NOMO-1 (cell line): ENCODE results near the gene SLC22A23.

ENCODE experiments used
- DNase-seq, 2 experiments: peaks; one replicate each; lab custom pipeline; 2025; ENCODE audit not compliant: unreplicated experiment in 2 of 2; lab: John Stamatoyannopoulos, UW

The SLC22A23 gene

GRCh38 chr6:3373597-3374203 lies 83.2 kb downstream of the SLC22A23 start:
- DNase-seq: no peak

- no peak for DNase-seq
These were observed 83.8 kb downstream of the SLC22A23 start for GRCh38 chr6:3372912-3373554.

DNA sequence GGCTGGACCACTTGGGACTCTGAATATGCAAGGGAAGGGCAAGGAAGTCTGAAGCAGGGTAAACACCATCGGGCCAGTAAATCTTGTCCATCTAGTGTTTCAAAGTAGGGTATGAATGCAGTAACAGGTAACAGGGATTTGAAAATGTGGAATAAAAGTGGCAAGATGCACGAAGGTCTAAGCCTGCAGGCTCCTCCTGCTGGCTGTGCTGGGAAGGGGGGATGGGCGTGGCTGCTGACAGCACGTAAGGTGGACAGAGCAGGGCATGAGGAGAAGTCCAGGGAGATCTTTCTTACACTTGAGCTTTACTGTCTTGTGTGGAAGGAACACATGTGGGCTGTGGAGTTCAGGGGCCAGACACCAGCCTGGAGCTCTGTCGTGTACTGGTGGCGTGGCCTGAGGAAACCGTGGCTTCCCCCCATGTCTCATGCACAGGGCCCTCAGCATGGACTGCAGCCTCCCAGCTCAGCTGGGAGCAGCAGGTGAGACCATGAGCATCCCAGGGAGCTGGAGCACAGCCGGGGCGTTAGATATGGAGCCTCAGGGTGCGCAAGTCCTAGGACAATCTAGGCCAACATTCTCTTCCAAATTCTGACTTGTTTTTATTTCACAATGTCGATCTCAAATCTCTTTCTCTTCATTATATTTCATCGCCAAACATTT lies 84.5 kb downstream of the SLC22A23 start:
- no peak for DNase-seq

- no peak for DNase-seq
These were observed 85.5 kb downstream of the SLC22A23 start for GRCh38 chr6:3371222-3371949.

DNA sequence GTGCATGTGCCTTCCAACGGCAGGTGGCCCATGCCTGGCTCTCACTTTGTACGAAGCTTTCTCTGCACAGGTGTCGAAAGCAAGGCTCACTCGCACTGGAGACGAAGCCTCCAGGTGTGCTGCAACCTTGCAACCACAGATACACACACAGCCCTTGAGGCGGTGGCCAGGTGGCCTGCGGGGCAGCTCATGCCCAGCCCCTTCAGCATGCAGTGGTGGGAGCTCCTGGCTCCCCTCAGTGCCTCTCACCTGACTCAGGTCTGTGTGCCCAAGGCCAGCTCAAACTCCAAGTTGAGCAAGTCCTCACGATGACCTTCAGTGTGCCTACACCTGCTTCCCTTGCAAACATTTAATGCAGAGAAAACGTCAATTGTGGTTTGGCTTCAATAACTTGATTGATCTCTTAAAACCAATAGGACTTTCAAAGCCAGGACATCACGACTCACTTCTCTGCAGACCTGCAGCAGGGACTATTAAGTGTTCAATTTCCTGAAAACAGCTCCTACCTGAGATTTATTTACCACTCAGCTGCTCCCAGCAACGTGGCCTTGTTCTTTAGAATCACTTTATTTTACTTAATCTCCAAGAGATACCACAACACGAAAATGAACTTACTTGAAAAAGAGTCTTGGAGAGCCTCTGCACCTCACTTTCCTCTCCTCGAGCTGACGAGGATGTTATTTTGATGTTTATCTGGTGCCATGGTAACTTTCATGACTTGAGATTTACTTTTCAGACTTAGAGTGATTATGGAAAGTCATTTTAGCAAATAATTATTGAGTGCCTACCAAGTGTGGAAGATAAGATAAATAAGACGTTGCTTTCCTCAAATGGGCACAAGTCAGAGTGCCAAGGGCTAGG lies 86.3 kb downstream of the SLC22A23 start:
- no peak for DNase-seq

GRCh38 chr6:3369985-3370360 lies 86.9 kb downstream of the SLC22A23 start:
- no peak for DNase-seq

DNA sequence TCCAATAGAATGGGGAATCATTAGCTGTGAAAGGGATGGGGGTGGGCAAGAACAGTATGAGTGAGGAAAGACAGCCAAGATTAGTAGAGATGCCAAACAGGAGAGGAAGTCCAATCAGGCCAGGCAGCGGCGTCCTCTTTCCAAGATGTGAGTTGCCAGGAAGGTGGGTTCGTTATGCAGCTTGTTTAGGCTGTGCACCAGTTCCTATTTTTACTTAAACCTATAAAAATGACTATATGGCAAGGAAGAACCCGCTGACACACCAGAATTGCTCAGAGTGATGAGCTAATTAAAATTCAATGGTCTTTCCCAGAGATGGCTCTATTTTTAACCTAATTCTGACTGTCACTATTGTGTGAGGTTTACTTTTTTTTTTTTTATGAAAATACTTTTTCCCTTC lies 88.2 kb downstream of the SLC22A23 start:
- peak in 1 of 2 experiments; percentile 7 for DNase-seq

- peak in 1 of 2 experiments; percentile 34 for DNase-seq
These were observed 89.2 kb downstream of the SLC22A23 start for GRCh38 chr6:3367630-3368029.

- no peak for DNase-seq
These were observed 90.0 kb downstream of the SLC22A23 start for GRCh38 chr6:3366596-3367413.

GRCh38 chr6:3364391-3364790 lies 92.5 kb downstream of the SLC22A23 start:
- no peak for DNase-seq

DNA sequence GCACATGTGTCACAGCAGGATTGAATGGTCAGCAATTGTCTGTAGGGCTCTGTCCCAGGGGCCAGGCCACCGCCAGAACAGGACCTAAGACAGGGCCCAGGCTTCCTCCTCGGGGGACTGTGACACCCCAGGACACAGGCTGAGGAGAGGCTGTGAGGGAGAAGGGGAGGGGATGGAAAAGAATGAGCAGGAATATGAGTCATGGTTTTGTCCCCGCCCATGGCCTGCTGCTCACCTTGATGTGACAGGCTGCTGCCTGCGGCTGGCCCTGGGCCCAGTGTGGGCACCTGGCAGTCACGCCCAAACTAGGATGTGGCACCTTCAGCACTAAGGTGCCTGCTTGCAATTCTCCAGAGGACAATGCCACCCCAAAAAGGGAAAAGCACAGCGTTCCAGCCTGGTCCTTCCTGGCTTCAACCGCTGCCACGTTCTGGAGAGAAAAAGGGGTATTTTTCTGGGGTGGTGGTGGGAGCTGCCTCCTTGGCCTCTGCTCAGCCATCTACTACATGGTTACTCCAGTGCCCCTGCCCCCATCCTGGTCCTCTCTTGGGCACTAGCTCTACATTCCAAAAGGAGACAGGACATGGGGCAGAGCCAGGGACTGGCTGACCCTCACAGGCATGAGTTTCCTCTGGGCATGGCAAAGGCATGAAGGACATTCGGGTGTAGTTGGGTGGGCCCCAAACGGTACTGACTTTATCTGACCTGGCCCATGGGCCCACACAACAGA lies 93.4 kb downstream of the SLC22A23 start:
- DNase-seq: no peak

GRCh38 chr6:3361312-3362037 lies 95.4 kb downstream of the SLC22A23 start:
- no peak for DNase-seq

GRCh38 chr6:3360727-3361045 lies 96.2 kb downstream of the SLC22A23 start:
- DNase-seq: no peak

- no peak for DNase-seq
These were observed 96.7 kb downstream of the SLC22A23 start for GRCh38 chr6:3359973-3360726.

DNA sequence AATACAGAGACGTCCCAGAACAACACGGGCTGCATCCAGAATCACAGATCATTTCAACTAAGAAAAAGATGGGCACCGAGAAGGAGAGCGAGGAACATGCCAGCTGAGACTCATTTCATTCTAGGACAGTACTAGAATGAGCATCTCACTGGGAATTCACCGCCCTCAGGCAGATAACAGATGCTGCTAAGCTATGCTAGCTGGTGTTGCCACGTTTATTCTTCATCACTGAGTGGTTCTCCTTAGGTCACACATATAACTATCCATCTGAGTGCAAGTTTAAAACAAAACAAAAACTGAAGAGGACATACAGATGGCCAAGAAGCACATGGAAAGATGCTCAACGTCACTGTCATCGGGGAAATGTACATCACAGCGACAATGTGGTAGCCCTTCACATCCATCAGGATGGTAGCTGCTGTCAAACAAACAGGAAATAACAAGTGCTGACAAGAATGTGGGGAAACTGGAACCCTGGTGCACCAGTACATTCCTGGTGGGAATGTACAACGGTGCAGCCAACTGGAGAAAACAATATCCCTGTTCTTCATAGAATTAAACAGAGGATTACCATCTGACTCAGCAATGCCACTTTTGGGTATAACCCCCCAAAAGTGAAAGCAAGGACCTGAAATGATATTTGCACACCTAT lies 97.6 kb downstream of the SLC22A23 start:
- no peak for DNase-seq

- DNase-seq: no peak
These were observed 98.3 kb downstream of the SLC22A23 start for GRCh38 chr6:3358413-3359100.

DNA sequence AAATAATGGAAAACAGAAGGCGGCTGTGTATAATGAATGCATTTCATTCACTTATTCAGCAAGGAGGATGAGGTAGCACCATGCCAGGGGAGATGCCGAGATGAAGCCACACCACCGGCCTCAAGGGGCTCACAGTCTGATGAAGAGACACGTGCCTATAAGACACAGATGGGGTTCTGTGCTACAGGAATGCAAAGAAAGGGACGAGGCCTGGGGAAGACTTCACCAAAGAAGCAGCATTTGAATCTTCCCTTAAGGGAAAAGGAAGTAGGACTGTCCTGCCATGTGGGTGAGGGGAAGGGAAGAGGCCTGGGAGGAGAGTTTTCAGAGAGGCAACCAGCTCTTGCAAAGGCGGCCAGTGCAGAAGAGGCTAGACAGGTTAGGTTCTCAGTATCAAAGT lies 99.2 kb downstream of the SLC22A23 start:
- no peak for DNase-seq
